Stimulated activated memory B cell treated with anti-CD40 and anti-IgM and Interleukin-4, amounts not matched to agents 10 μg/mL and 1 μg/mL and 100 μg/mL, for 72 hours (primary cell): Measurements from ENCODE around the gene SRGAP3.

Experiments
- ATAC-seq: fragments of 150-1000 bp; cut with Tn5 transposase; 2 replicates; pipeline ENCODE4 v1.10.0; 2021
- H3K27ac Mint-ChIP-seq: one replicate; pipeline ENCODE4 v1.8.0; 2022; ENCODE audit warnings: mild to moderate bottlenecking, mixed read lengths
- H3K27me3 Mint-ChIP-seq: one replicate; pipeline ENCODE4 v1.8.0; 2022; ENCODE audit warnings: mixed read lengths
- H3K36me3 Mint-ChIP-seq: one replicate; pipeline ENCODE4 v1.8.0; 2022; ENCODE audit warnings: mixed read lengths
- H3K4me1 Mint-ChIP-seq: one replicate; pipeline ENCODE4 v1.8.0; 2022; ENCODE audit warnings: mixed read lengths
- H3K4me3 Mint-ChIP-seq: one replicate; pipeline ENCODE4 v1.8.0; 2022; ENCODE audit warnings: mild to moderate bottlenecking, moderate library complexity, mixed read lengths
- H3K9me3 Mint-ChIP-seq: one replicate; pipeline ENCODE4 v1.8.0; 2022; ENCODE audit warnings: mixed read lengths

Gene SRGAP3

GRCh38 chr3:9168241-9168741 lies 81.2 kb downstream of the SRGAP3 start:
- Mint-ChIP-seq H3K27me3 (no peaks in the 10 kb centered on the region), H3K4me1 (peaks cover 17% of the 10 kb centered on the region), H3K27ac (no peak overlapping the region), H3K4me3 (no peak overlapping the region), H3K36me3 (no peaks in the 10 kb centered on the region), H3K9me3 (no peaks in the 10 kb centered on the region)
- ATAC-seq = peak; percentile 95

- Mint-ChIP-seq H3K9me3 (no peaks in the 10 kb centered on the region), H3K27me3 (no peaks in the 10 kb centered on the region), H3K4me1 (peaks cover 17% of the 10 kb centered on the region), H3K27ac (no peak overlapping the region), H3K4me3 (no peak overlapping the region), H3K36me3 (no peaks in the 10 kb centered on the region)
- ATAC-seq = no peak
These were observed 82.2 kb downstream of the SRGAP3 start for GRCh38 chr3:9167222-9167621.

- no peak for ATAC-seq
- H3K4me1 Mint-ChIP-seq = peaks cover 17% of the 10 kb centered on the region
- H3K36me3 Mint-ChIP-seq = no peaks in the 10 kb centered on the region
- no peak overlapping the region for H3K27ac Mint-ChIP-seq
- no peaks in the 10 kb centered on the region for H3K9me3 Mint-ChIP-seq
- no peaks in the 10 kb centered on the region for H3K27me3 Mint-ChIP-seq
- no peak overlapping the region for H3K4me3 Mint-ChIP-seq
These were observed 84.0 kb downstream of the SRGAP3 start for GRCh38 chr3:9165421-9165820.

GRCh38 chr3:9163289-9163688 lies 86.2 kb downstream of the SRGAP3 start:
- Mint-ChIP-seq H3K36me3 (no peaks in the 10 kb centered on the region), H3K9me3 (no peaks in the 10 kb centered on the region), H3K4me3 (no peak overlapping the region), H3K4me1 (peaks cover 5% of the 10 kb centered on the region), H3K27me3 (no peaks in the 10 kb centered on the region), H3K27ac (no peak overlapping the region)
- ATAC-seq = no peak

GRCh38 chr3:9161811-9162210 lies 87.6 kb downstream of the SRGAP3 start:
- Mint-ChIP-seq H3K27ac (no peak overlapping the region), H3K9me3 (no peaks in the 10 kb centered on the region), H3K4me1 (no peaks in the 10 kb centered on the region), H3K27me3 (peaks cover 6% of the 10 kb centered on the region), H3K36me3 (no peaks in the 10 kb centered on the region), H3K4me3 (no peak overlapping the region)
- ATAC-seq = no peak

GRCh38 chr3:9161298-9161697 lies 88.1 kb downstream of the SRGAP3 start:
- no peak for ATAC-seq
- Mint-ChIP-seq H3K4me1 (no peaks in the 10 kb centered on the region), H3K27ac (no peak overlapping the region), H3K36me3 (no peaks in the 10 kb centered on the region), H3K4me3 (no peak overlapping the region), H3K9me3 (no peaks in the 10 kb centered on the region), H3K27me3 (peaks cover 9% of the 10 kb centered on the region)

GRCh38 chr3:9158865-9159630 lies 90.4 kb downstream of the SRGAP3 start:
- Mint-ChIP-seq H3K4me3 (no peak overlapping the region), H3K27ac (no peak overlapping the region), H3K9me3 (no peaks in the 10 kb centered on the region), H3K36me3 (no peaks in the 10 kb centered on the region), H3K4me1 (no peaks in the 10 kb centered on the region), H3K27me3 (peaks cover 20% of the 10 kb centered on the region)
- no peak for ATAC-seq

GRCh38 chr3:9157651-9158362 lies 91.6 kb downstream of the SRGAP3 start:
- no peak overlapping the region for H3K27ac Mint-ChIP-seq
- ATAC-seq = no peak
- H3K9me3 Mint-ChIP-seq = no peaks in the 10 kb centered on the region
- H3K4me3 Mint-ChIP-seq = no peak overlapping the region
- H3K4me1 Mint-ChIP-seq = no peaks in the 10 kb centered on the region
- H3K36me3 Mint-ChIP-seq = no peaks in the 10 kb centered on the region
- H3K27me3 Mint-ChIP-seq = peaks cover 21% of the 10 kb centered on the region

- no peak for ATAC-seq
- Mint-ChIP-seq H3K4me3 (no peak overlapping the region), H3K27ac (no peak overlapping the region), H3K36me3 (no peaks in the 10 kb centered on the region), H3K4me1 (no peaks in the 10 kb centered on the region), H3K27me3 (peaks cover 21% of the 10 kb centered on the region), H3K9me3 (peaks cover 5% of the 10 kb centered on the region)
These were observed 92.8 kb downstream of the SRGAP3 start for GRCh38 chr3:9156604-9157003.

GRCh38 chr3:9155028-9155427 lies 94.4 kb downstream of the SRGAP3 start:
- Mint-ChIP-seq H3K9me3 (peaks cover 17% of the 10 kb centered on the region), H3K27me3 (peaks cover 36% of the 10 kb centered on the region), H3K27ac (no peak overlapping the region), H3K4me3 (no peak overlapping the region), H3K36me3 (peaks cover 14% of the 10 kb centered on the region), H3K4me1 (no peaks in the 10 kb centered on the region)
- no peak for ATAC-seq

- Mint-ChIP-seq H3K27me3 (peaks cover 45% of the 10 kb centered on the region), H3K27ac (no peak overlapping the region), H3K4me3 (no peak overlapping the region), H3K4me1 (no peaks in the 10 kb centered on the region), H3K36me3 (peaks cover 18% of the 10 kb centered on the region), H3K9me3 (peaks cover 20% of the 10 kb centered on the region)
- no peak for ATAC-seq
These were observed 95.4 kb downstream of the SRGAP3 start for GRCh38 chr3:9153904-9154619.

- Mint-ChIP-seq H3K27me3 (peaks cover 37% of the 10 kb centered on the region), H3K36me3 (peaks cover 18% of the 10 kb centered on the region), H3K4me1 (no peaks in the 10 kb centered on the region), H3K27ac (no peak overlapping the region), H3K9me3 (peaks cover 22% of the 10 kb centered on the region), H3K4me3 (no peak overlapping the region)
- ATAC-seq = no peak
These were observed 98.2 kb downstream of the SRGAP3 start for GRCh38 chr3:9151240-9151639.

- no peaks in the 10 kb centered on the region for H3K4me1 Mint-ChIP-seq
- peaks cover 26% of the 10 kb centered on the region for H3K9me3 Mint-ChIP-seq
- peaks cover 20% of the 10 kb centered on the region for H3K36me3 Mint-ChIP-seq
- H3K27ac Mint-ChIP-seq = no peak overlapping the region
- H3K27me3 Mint-ChIP-seq = peaks cover 45% of the 10 kb centered on the region
- ATAC-seq = no peak
- H3K4me3 Mint-ChIP-seq = no peak overlapping the region
These were observed 99.9 kb downstream of the SRGAP3 start for GRCh38 chr3:9149566-9149965.

- Mint-ChIP-seq H3K36me3 (peaks cover 25% of the 10 kb centered on the region), H3K4me3 (no peak overlapping the region), H3K27ac (no peak overlapping the region), H3K27me3 (peaks cover 51% of the 10 kb centered on the region), H3K4me1 (no peaks in the 10 kb centered on the region), H3K9me3 (peaks cover 34% of the 10 kb centered on the region)
- no peak for ATAC-seq
These were observed 101.6 kb downstream of the SRGAP3 start for GRCh38 chr3:9147896-9148266.

GRCh38 chr3:9147215-9147895 lies 102.1 kb downstream of the SRGAP3 start:
- Mint-ChIP-seq H3K4me3 (no peak overlapping the region), H3K9me3 (peaks cover 33% of the 10 kb centered on the region)

More at GRCh38 chr3:9147215-9147895, 102.1 kb downstream of the SRGAP3 start:
- no peaks in the 10 kb centered on the region for H3K4me1 Mint-ChIP-seq
- H3K27me3 Mint-ChIP-seq = peaks cover 51% of the 10 kb centered on the region
- peaks cover 25% of the 10 kb centered on the region for H3K36me3 Mint-ChIP-seq
- no peak overlapping the region for H3K27ac Mint-ChIP-seq
- ATAC-seq = peak; percentile 53
